GM18519 (cell line): ENCODE results near the gene AKNAD1.
"Not testable (repeated sequence)": the region's sequence is repeated elsewhere in the genome, so short reads cannot be mapped to it uniquely, and the experiment has no call there.

Source experiments
- ATAC-seq: cut with Tn5 transposase; IDR thresholded peaks from one replicate; pipeline ENCODE4 v1.9.1; 2021; ENCODE audit warnings: mild to moderate bottlenecking, moderate library complexity; ENCODE audit not compliant: unreplicated experiment, low FRiP score

AKNAD1 gene

DNA sequence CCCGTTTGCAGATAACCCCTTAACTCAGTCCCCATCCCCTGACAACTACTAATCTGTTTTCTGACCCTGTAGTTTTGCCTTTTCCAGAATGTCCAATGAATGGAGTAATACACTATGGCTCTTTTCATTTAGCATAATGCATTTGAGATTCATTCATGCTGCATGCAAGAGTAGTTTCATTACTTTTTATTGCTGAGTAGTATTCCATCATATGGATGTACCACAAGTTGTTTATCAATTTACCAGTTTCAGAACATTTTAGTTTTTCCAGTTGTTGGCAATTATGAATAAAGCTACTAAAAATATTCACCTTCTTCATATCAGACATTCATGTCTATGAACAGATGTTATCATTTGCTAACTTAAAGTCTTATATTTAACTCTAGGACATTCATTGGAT is 65.1 kb downstream of the AKNAD1 start:
- no peak for ATAC-seq

DNA sequence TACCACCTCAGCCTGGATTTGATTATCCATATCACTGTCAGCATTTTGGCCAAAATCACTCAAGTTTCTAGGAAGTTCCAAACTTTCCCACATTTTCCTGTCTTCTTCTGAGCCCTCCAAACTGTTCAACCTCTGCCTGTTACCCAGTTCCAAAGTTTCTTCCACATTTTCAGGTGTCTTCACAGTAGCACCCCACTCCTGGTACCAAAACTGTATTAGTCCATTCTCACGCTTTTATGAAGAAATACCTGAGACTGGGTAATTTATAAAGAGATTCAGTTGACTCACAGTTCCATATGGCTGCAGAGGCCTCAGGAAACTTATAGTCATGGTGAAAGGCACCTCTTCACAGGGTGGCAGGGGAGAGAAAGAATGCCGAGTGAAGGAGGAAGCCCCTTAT is 71.0 kb downstream of the AKNAD1 start:
- ATAC-seq = no peak

DNA sequence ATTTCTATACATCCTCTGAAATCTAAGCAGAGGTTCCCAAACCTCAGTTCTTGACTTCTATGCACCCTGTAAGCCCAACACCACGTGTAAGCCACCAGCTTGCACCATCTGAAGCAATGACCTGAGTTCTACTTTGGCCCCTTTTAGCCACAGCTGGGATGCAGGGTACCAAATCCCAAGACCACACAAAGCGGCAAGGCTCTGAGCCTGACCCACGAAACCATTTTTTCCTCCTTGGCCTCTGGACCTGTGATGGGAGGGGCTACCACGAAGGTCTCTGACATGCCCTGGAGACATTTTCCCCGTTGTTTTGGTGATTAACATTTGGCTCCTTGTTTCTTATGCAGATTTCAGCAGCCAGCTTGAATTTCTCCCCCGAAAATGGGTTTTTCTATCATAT is 71.6 kb downstream of the AKNAD1 start:
- ATAC-seq = no peak

DNA sequence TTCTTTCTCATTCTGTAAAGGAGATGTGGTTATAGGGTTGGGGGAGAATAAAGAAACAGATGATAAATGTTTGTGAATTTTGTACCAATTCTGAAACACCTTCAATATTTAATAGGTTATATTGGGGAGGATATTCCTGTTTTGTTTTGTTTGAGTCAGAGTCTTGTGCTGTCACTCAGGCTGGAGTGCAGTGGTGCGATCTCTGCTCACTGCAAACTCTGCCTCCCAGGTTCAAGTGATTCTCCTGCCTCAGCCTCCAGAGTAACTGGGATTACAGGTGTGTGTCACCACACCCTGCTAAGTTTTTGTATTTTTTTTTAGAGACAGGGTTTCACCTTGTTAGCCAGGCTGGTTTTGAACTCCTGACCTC is 75.3 kb downstream of the AKNAD1 start:
- ATAC-seq = not testable (repeated sequence)

DNA sequence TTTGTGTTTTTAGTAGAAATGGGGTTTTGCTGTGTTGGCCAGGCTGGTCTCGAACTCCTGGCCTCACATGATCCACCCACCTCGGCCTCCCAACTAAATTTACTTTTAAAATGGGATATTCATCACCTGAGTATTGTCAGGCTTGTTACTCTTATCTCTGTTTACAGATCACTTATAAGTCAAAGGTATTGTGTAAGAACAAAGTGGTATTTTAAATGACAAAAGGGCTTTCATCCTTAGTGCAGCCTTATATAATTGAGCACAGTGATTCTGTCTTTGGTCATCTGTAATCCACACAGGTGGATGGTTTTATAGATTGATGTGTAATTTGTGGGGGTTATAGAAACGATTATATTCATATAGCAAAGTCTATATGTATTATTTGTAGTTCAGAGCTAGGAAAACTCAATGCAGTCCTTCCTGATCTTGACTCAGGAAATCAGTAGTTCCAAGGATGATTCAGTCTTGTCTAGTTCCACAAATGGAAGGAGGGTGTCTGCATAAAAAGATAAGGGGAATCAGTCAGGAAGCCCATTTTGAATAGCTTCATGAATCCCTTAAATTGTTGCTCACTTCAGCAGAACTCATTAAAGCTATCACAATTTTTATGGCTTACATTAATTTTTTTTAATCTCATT is 75.8 kb downstream of the AKNAD1 start:
- no peak for ATAC-seq

DNA sequence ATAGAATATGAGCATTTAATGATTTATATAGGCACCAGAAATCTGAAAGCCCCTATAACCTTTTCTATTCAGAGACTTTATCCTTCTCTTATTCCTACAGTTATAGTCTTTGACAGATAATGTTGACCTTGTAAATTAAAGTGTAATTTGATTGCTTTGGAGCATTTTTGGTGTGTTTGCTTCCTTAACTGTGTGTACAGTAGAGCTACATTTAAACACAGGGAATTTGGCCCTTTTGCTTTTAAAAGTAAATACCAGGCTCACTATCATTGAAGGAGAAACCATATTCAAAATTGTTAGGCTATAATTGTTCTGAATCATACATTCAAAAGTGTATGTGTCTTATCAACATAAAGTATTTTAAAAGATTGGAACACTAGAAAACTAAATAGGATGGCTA is 77.4 kb downstream of the AKNAD1 start:
- ATAC-seq = no peak

DNA sequence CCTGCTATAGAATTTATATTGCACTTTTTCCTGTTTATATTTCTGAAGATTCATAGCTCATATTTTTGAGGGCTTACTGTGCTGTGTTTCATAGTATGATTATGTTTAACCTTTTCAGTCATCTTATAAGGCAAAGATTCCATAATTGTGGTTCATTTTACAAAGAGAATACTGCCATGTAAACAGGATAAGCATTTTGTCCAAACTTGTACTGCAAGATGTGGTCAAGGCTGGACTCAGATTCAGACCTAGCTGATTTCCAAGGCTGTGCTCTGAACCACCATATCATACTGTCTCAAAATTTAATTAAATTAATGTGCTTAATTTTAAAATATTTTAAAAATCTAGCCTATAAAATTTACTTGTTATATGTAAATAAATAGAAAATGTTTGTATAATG is 79.1 kb downstream of the AKNAD1 start:
- no peak for ATAC-seq

DNA sequence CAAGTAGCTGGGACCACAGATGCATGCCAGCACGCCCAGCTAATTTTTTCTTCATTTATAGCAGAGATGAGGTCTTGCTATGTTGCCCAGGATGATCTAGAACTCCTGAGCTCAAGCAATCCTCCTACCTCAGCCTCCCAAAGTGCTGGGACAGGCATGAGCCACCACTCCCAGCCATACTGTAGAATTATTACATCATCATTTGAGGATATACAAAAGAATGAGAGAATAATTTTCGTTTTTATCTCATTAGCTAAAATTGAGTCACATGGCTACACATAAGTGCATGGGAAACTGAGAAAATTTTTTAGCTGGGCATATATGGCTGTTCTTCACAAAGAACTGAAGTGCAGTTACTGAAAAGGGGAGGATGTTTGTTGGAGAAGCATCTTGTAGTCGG is 89.2 kb downstream of the AKNAD1 start:
- ATAC-seq = no peak

DNA sequence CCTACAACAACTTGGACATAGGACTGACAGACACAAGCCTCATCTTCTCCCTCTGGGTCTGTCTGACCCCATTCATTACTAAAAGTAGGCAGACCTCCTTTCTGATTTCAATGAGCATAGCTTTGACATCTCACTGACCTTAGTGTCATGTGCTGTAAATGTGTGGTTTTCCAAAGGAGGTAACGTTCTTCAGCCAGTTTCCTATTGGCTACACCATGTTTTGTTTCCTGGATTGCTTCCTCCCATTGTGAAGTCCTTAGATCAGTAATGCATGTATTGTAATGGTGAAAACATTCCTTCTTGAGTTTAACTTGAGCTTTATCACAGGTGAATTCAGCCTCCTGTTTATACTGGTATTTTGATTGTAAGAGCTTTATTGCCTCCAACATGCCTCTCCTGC is 89.8 kb downstream of the AKNAD1 start:
- ATAC-seq = no peak
